GM21825 (cell line): Measurements from ENCODE around the gene ZNF892.
A peak's percentile ranks its signal among the peaks of the same experiment; 100 is the strongest.
"Not testable (repeated sequence)": the region's sequence is repeated elsewhere in the genome, so short reads cannot be mapped to it uniquely, and the experiment has no call there.

Experiments
- ATAC-seq: cut with Tn5 transposase; IDR thresholded peaks from one replicate; pipeline ENCODE4 v1.9.1; 2021; ENCODE audit warnings: mild to moderate bottlenecking, moderate library complexity; ENCODE audit not compliant: unreplicated experiment

The ZNF892 gene

DNA sequence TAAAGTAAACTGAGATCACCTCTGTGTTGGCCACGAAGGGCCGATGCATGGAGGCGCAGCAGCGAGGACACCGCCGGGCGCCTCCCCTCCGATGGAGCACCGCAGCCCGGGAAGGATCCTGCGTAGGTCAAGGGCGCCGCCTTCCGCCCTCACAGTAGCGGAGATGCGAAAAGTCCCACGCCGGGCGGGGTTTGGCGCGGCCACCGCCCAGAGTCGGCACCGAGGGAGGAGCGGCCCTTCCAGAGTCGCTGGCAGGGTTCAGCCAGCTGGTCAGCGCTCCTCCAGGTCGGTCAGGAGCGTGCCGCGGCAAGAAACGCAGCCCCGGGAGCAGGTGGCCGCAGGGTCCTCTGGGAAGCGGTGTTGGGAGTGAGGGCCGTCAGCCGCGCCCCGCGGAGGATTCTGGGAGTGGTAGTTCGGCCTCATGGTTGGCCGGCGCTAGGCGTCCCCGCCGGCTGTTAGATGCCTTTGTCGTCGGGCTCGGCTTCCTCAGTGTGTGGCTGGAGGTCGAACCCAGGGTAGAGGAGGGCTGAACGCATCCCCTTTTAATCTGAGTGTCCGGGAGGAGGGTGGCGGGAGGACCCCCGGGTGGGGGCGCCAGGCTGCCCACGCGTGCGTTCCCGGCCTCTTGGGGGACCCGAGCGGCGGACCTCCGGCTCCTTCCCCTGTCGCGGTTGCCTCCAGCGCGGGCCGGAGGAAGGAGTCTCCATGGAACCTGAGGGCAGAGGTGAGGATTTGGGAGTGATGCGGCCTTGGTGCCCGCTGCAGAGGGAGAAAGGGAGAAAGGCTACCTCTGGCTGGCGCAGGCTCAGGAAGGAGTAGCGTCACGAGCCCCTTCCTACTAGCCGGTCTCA is at the start of gene ZNF892:
Gene ZNF892, plus strand, starts transcription at position 411 of the 851 bp plus-strand sequence. Its CDS starts 295 bp downstream, at position 706.
- peak; percentile 96 for ATAC-seq

DNA sequence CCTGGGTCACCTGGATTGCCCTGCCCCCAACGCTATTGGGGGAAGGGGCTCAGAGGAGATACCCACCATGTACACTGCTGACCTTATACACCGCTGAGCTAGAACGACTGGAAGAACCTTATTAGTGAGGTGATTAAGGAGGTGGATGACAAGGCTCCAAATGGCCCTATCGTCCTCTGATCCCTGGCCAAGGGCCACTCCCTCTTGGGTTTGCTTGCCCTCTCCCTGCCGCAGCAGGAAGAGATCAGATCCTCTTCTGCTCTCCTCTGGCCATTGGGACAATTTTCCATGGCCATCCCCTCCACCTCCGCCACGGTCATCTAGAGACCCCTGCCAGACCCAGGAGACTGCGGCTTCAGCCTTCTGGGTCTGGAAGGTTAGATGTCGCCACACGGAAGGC is 48.9 kb upstream of the ZNF892 start:
- no peak for ATAC-seq

DNA sequence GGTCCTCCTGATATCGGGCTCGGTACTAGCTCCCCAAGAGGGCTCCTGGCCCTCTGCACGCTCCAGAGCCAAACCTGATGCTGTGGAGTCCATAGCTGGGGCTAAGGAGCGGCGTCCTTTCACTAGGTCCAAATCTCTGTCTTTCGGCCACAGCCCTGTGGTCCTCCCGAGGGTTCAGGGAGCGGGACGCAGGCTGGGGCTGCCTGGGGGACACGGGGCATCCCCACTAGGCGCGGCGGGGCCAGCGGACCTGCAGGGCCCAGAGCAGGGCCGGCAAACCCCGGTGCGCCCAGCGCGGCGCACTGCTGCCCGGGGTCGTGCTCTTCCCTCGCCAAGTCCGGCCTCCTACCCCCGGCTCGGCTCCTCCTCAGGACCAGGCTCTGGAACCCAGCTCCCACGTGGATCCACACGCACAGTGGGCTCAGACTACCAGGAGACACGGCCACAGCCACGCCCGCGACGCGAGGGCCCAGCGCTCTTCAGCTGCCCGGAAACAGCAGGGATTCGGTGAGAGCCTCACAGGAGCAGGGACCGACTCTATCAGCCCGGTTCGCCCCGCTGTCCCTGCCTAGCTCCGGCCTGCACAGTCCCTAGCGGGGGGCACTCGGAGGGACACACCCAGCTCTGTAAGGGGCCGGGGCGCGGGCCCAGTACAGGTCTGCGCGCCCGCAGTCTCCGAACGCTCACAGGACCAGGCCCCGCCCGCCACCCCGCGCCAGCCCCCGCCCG is 48.3 kb upstream of the ZNF892 start:
- peak; percentile 38 for ATAC-seq

GRCh38 chr2:95159690-95160449 is 47.5 kb upstream of the ZNF892 start, which contains the start of gene ZNF514:
Gene ZNF514 (minus strand): TSS chr2:95159848. CDS start chr2:95153253, 6,595 bp downstream.
- peak; percentile 85 for ATAC-seq

DNA sequence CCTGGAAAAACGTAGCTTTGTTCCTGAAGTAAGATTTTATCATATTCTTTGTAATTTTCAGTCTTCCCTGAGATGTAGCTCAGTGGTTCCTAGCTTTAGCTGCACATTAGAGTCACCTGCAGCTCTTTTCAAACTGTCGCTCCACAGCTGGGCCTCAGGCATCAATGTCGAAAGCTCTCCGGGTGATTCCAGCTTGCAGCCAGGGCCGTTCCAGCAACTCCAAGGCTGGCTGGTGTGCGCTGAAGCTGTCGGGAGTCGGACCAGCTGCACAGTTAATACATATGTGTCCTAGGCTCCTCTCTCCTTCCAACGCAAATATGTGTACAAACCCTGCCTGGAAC is 42.3 kb upstream of the ZNF892 start:
- ATAC-seq = no peak

DNA sequence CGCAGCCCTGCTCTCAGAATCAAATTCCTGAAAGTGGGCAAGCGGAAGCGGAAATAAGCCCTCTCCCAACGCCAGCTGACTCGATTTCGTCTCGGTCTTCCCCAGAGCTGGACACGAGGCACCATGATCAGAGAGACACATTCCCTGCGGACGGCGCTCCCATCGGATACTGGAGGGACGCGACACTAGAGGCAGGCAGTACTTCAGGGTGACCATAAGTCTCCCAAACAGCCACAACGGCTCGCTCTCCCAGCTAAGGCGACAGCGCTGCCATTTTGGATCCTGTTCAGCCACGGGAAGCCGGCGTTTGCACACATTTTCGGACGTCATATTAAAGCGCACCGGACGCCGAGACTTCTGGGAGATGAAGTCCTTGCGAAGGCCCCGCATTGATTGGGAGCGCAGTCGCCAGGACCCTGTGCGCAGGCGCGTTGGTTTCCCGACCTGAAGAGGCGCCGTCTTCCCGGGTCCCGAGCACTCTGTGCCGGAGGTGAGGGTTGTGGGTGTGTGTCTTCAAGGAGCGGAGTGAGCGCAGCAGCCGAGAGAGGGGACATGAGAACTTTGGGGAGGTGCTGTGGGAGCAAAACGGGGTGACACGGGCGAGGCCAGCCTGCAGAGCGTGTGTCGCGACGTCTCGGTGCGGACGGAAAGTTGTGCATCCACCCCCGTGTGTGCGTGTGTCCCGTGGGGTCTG is 41.8 kb upstream of the ZNF892 start, which contains the start of gene ZNF2:
Gene ZNF2, plus strand, starts transcription at position 439 of the 694 bp plus-strand sequence. CDS start 10,418 bp downstream, outside the sequence.
- ATAC-seq = peak; percentile 90

DNA sequence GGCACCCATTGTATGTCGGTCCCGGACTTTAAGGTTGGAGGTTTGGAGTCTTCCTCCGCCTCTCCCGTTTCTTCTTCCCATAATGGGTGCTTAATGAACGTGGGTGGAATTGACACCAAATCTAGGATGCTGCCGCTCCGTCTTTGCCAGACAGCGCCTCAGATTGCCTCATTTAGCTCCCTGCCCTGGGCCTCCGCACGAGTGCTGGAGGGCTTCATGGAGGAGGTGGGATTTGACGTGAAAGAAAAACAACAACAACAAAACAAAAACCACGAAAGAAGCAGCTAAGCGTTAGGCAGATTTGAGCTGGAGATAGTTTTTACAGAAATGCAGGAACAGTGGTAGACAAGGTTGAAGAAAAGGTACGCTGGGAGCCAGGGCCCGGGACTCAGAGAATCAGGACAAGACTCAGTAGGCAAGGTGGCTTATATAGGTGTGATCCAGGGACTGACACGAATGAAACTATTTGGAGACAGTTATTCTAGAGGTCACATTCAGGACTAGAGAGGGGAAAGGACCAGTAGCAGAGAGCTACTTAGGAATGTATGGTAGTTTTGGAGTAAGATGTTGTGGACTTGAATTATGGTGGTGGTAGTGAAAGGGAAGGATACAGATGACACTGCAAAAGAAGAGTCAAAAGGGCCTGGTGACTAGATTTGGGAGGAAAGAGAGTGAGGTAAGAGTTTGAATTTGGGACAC is 41.1 kb upstream of the ZNF892 start:
- peak; percentile 5 for ATAC-seq

- ATAC-seq = no peak
Observed at GRCh38 chr2:95171902-95172301, 35.4 kb upstream of the ZNF892 start.

DNA sequence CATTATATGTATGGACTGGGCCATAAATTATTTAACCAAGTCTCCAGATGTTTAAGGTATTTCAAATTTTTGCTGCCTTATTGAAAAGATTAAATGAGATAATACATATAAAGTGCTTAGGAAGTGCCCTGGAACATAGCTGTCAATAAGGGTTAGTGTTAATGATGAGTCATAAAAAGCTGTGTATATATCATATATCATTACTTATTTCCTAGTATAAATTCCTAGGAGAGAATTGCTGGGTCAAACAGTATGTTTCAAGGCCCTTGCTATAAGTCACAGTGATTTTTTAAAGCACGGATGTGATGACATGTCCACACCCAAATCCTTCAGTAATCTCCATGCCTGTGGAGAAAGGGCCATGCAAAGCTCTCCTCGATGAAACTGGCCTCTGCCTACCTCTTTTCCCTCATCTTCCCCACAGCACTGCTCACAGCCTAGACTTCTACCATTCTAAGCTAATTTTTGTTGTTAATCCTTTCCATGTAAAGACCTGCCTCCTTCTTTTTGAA is 33.2 kb upstream of the ZNF892 start:
- no peak for ATAC-seq

- ATAC-seq = no peak
Observed at GRCh38 chr2:95179451-95179850, 27.9 kb upstream of the ZNF892 start.

DNA sequence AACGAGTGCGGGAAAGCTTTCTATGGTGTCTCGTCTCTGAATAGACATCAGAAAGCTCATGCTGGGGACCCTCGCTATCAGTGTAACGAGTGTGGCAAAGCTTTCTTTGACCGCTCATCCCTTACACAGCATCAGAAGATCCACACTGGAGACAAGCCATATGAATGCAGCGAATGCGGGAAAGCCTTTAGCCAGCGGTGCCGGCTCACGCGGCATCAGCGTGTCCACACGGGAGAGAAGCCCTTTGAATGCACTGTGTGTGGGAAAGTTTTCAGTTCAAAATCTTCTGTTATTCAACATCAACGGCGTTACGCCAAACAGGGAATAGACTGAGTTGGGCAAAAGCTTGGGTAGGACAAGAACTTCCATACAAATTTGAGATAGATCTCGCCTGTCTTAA is 25.5 kb upstream of the ZNF892 start:
- no peak for ATAC-seq

GRCh38 chr2:95185197-95185596 is 22.1 kb upstream of the ZNF892 start:
- ATAC-seq = no peak

GRCh38 chr2:95185973-95186372 is 21.3 kb upstream of the ZNF892 start:
- no peak for ATAC-seq

- ATAC-seq = not testable (repeated sequence)
Observed at GRCh38 chr2:95192956-95193355, 14.4 kb upstream of the ZNF892 start.

GRCh38 chr2:95203911-95204310 is 3.4 kb upstream of the ZNF892 start:
- ATAC-seq = no peak

DNA sequence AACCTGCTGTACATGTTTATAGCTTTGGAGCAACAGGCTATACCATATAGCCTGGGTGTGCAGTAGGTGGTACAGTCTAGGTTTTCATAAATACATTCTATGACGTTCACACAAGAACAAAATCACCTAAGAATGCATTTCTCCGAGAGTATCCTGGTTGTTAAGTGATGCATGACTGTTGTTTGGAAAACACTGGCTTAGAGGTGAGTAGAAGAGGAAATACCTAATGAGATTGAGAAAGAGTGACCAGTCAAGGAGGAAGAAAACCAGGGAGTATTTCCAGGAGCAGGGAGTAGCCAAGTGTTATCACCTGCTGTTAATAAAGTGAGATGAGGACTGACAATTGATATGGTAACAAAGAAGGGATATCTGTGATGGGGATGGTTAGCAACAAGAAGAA is 2.9 kb upstream of the ZNF892 start:
- no peak for ATAC-seq

DNA sequence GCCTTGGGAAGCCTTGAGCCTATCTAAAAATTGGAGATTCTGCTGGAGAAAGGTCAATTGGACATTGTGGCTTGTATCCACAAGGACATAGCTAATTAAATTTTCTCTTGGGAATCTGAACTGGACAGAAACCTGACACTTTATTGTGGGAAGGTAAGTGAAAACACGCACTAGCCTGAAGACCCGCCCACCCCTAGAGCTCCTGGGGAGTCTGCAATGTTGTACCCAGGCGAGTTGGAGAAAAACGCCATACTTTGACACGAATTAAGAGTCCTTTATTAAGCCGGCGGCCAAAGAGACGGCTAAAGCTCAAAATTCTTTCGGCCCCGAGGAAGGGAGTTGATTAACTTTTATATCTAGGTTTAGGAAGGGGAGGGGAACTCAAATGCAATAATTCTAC is 1.2 kb upstream of the ZNF892 start:
- no peak for ATAC-seq

DNA sequence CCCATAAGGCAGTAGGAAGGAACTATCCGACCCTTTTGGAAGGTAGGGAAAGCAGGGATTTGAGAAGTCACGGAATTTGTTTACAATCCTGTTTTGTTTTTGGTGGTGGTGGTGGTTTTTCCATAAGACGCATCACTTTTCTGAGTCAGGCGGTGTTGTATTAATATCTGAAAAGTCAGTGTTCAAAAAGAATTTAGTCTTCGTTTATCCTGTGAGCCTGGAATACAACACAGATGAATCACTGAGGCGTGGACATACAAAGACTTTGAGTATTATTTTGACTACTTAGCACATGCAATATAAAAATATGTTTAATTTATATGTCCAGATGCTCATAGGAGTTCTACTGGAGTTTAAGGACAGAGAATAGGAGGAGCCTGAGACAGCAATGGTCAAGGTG is 785 bp downstream of the ZNF892 start:
- ATAC-seq = no peak

- no peak for ATAC-seq
Observed at GRCh38 chr2:95215018-95215612, 7.8 kb downstream of the ZNF892 start.
